ENCODE data around the gene NHP2. TPM values are rescaled to one million over a fixed set of nuclear protein-coding genes. Genes with fewer than 3 reads are reported as not detected.
A peak's percentile ranks its signal among the peaks of the same experiment; 100 is the strongest.

The NHP2 gene
- 100 to 1,000 TPM; 157 to 261 (median 241) TPM for total RNA-seq

- Histone ChIP-seq H3K27ac (peak within 1 kb of the TSS; percentile 82 to 88 (median 86)), H3K4me3 (peak within 1 kb of the TSS; percentile 69 to 93 (median 77)), H3K36me3 (peaks cover 0 to 24% of the 10 kb centered on the region in 2 donors), H3K9me3 (no peaks in the 10 kb centered on the region), H3K4me1 (peaks cover 16 to 17% of the 10 kb centered on the region in 2 donors), H3K27me3 (no peaks in the 10 kb centered on the region)
- DNase-seq (peak; percentile 97 to 98), ATAC-seq (peak; percentile 99 to 100)
- TF ChIP-seq POLR2A (IDR thresholded peaks at IDR 0.05) (peak; percentile 51 to 65), CTCF (IDR thresholded peaks at IDR 0.05 in 4 of 5, conservative IDR thresholded peaks at IDR 0.05 in 1 of 5) (no peak)
- intact Hi-C loops (cut with DNase I; ENCODE audit: low total_unique reads) (loop anchor here (1.0 to 10.0 kb wide), 3 partner anchors 32 to 559 kb away; partner anchors contain the start of genes HNRNPAB and TMED9), in situ Hi-C loops (cut with MboI; ENCODE audit: low sequenced_read_pairs in 4 of 4) (no loop called here)
These were observed at the start of gene NHP2 for GRCh38 chr5:178153530-178154340. TSS of gene NHP2 (minus strand) at chr5:178153885. CDS start at chr5:178153817, 68 bp downstream.

- no peak for ATAC-seq
- H3K27me3 ChIP-seq = no peaks in the 10 kb centered on the region
These were observed 48.9 kb upstream of the NHP2 start for GRCh38 chr5:178202541-178202940.

GRCh38 chr5:178201927-178202235, 48.2 kb upstream of the NHP2 start:
- no peak for ATAC-seq
- intact Hi-C loops (cut with DNase I; ENCODE audit: low total_unique reads) = no loop called here
- H3K27ac ChIP-seq = no peak overlapping the region

More at GRCh38 chr5:178202541-178202940, 48.9 kb upstream of the NHP2 start:
- Histone ChIP-seq H3K4me1 (peaks cover 20 to 22% of the 10 kb centered on the region in 2 donors), H3K4me3 (no peak overlapping the region), H3K9me3 (no peaks in the 10 kb centered on the region), H3K36me3 (peaks cover 0 to 11% of the 10 kb centered on the region in 2 donors), H3K27ac (no peak overlapping the region)
- intact Hi-C loops (cut with DNase I; ENCODE audit: low total_unique reads) (no loop called here), in situ Hi-C loops (cut with MboI; ENCODE audit: low sequenced_read_pairs in 4 of 4) (no loop called here)
- TF ChIP-seq CTCF (IDR thresholded peaks at IDR 0.05 in 4 of 5, conservative IDR thresholded peaks at IDR 0.05 in 1 of 5) (no peak), POLR2A (IDR thresholded peaks at IDR 0.05) (no peak)
- DNase-seq = no peak

GRCh38 chr5:178201221-178201926, 47.7 kb upstream of the NHP2 start:
- TF ChIP-seq CTCF (IDR thresholded peaks at IDR 0.05 in 4 of 5, conservative IDR thresholded peaks at IDR 0.05 in 1 of 5) (no peak), POLR2A (IDR thresholded peaks at IDR 0.05) (no peak)
- Histone ChIP-seq H3K4me1 (peaks cover 9 to 11% of the 10 kb centered on the region in 2 donors), H3K27me3 (no peaks in the 10 kb centered on the region), H3K36me3 (no peaks in the 10 kb centered on the region), H3K27ac (no peak overlapping the region), H3K4me3 (no peak overlapping the region), H3K9me3 (no peaks in the 10 kb centered on the region)
- ATAC-seq (no peak), DNase-seq (no peak)
- in situ Hi-C loops (cut with MboI; ENCODE audit: low sequenced_read_pairs in 4 of 4) (no loop called here), intact Hi-C loops (cut with DNase I; ENCODE audit: low total_unique reads) (no loop called here)

More at GRCh38 chr5:178201927-178202235, 48.2 kb upstream of the NHP2 start:
- DNase-seq = no peak
- Histone ChIP-seq H3K4me1 (peaks cover 14 to 16% of the 10 kb centered on the region in 2 donors), H3K27me3 (no peaks in the 10 kb centered on the region), H3K4me3 (no peak overlapping the region), H3K36me3 (peaks cover 0 to 4% of the 10 kb centered on the region in 2 donors), H3K9me3 (no peaks in the 10 kb centered on the region)
- TF ChIP-seq POLR2A (IDR thresholded peaks at IDR 0.05) (no peak), CTCF (IDR thresholded peaks at IDR 0.05 in 4 of 5, conservative IDR thresholded peaks at IDR 0.05 in 1 of 5) (no peak)
- in situ Hi-C loops (cut with MboI; ENCODE audit: low sequenced_read_pairs in 4 of 4) = no loop called here
